K562 (cell line): ENCODE measurements around the gene MED13L. TPM values are rescaled to one million over a fixed set of nuclear protein-coding genes. Genes with fewer than 3 reads are reported as not detected.

Source experiments
- ATAC-seq: fragments of 200-7000 bp; cut with Tn5 transposase; 3 replicates; pipeline ENCODE4 v1.9.1; 2020; ENCODE audit warnings: moderate library complexity
- BruUV-seq: library from RNA; stranded (reverse); fragments of 400-500 nt; replicated peaks from 2 replicates; lab custom pipeline; 2021; lab: Mats Ljungman, UMichigan
- CTCF ChIA-PET: fragments of 300-600 bp; formaldehyde crosslinking; extraction: SDS; loops from one replicate; lab custom pipeline; 2021; ENCODE audit warnings: low intra/inter-chr PET ratio; lab: Yijun Ruan, JAX
- POLR2A ChIA-PET: fragments of 300-600, 350-650 bp; sonication (Branson Sonifier 250); formaldehyde crosslinking; extraction: SDS; loops from one replicate; lab custom pipeline; 2021; ENCODE audit warnings: antibody characterized with exemption, inconsistent platforms; lab: Yijun Ruan, JAX
- DNase-seq, 4 experiments: peaks; one replicate each; pipeline versions ENCODE4 v3.0.0 to v3.0.0-alpha.2; 2011 to 2018; ENCODE audit warnings: low spot score in 3 of 4, mixed read lengths in 3 of 4; ENCODE audit errors: extremely low read depth in 1 of 4
- FAIRE-seq: peaks from 2 replicates; lab custom pipeline; 2011; peaks lifted over from hg19 to GRCh38; lab: Jason Lieb, UNC
- H2AFZ ChIP-seq: 2 replicates; pipeline ENCODE4 v1.6.0; 2011; ENCODE audit warnings: low read depth, low read length, control low read depth, inconsistent platforms
- H3K27ac ChIP-seq: fragments of 200-600 bp; 3 replicates; pipeline ENCODE4 v1.8.0; 2011; ENCODE audit warnings: low read depth, mild to moderate bottlenecking, control low read depth, inconsistent platforms, low read length, moderate library complexity, mixed read lengths; ENCODE audit errors: extremely low read depth
- H3K27me3 ChIP-seq, 2 experiments: fragments of 300-600 bp in 1 of 2; 2 replicates in 1 of 2; 3 replicates in 1 of 2; pipeline versions ENCODE4 v1.6.0 to v1.8.0; 2011; ENCODE audit warnings: inconsistent platforms in 2 of 2, low read length in 2 of 2, mild to moderate bottlenecking in 1 of 2, mixed read lengths in 1 of 2, moderate library complexity in 1 of 2; ENCODE audit not compliant: control insufficient read depth in 2 of 2, insufficient read depth in 2 of 2
- H3K36me3 ChIP-seq: fragments of 300-600 bp; 3 replicates; pipeline ENCODE4 v1.8.0; 2011; ENCODE audit warnings: mild to moderate bottlenecking, low read length, inconsistent platforms; ENCODE audit not compliant: control insufficient read depth, insufficient read depth
- H3K4me1 ChIP-seq, 2 experiments: fragments of 200-600 bp in 1 of 2; replicated peaks in 1 of 2; 2 replicates in 1 of 2; 3 replicates in 1 of 2; pipeline versions ENCODE4 v1.5.1 to v1.8.0; 2011; ENCODE audit warnings: inconsistent platforms in 2 of 2, low read length in 2 of 2, mild to moderate bottlenecking in 1 of 2, mixed read lengths in 1 of 2, moderate library complexity in 1 of 2; ENCODE audit not compliant: control insufficient read depth in 2 of 2, insufficient read depth in 2 of 2
- H3K4me2 ChIP-seq: 2 replicates; pipeline ENCODE4 v1.6.1; 2011; ENCODE audit warnings: low read length, control low read depth, inconsistent platforms, mixed read lengths; ENCODE audit not compliant: insufficient read depth
- H3K4me3 ChIP-seq: fragments of 200-600 bp; sonication (generic), shearing (Covaris generic); 2 replicates; pipeline ENCODE4 v1.5.1; 2016; ENCODE audit warnings: control low read depth, inconsistent platforms
- H3K79me2 ChIP-seq: fragments of 200-600 bp; 3 replicates; pipeline ENCODE4 v1.8.0; 2011; ENCODE audit warnings: low read length, inconsistent platforms; ENCODE audit not compliant: control insufficient read depth, insufficient read depth
- H3K9ac ChIP-seq, 2 experiments: 2 replicates each; pipeline versions ENCODE4 v1.6.0 to v1.6.1; 2011; ENCODE audit warnings: low read depth in 2 of 2, low read length in 2 of 2, control low read depth in 1 of 2, inconsistent platforms in 1 of 2, mild to moderate bottlenecking in 1 of 2, mixed read lengths in 1 of 2; ENCODE audit not compliant: insufficient read depth in 1 of 2
- H3K9me1 ChIP-seq: one replicate; pipeline ENCODE4 v1.6.0; 2011; ENCODE audit warnings: inconsistent platforms, mild to moderate bottlenecking, low read length, moderate library complexity; ENCODE audit not compliant: control insufficient read depth, insufficient read depth
- H3K9me3 ChIP-seq: replicated peaks from 2 replicates; pipeline ENCODE4 v1.5.1; 2011; ENCODE audit warnings: low read depth, low read length, inconsistent platforms; ENCODE audit not compliant: control insufficient read depth, insufficient read depth
- H4K20me1 ChIP-seq: replicated peaks from 2 replicates; pipeline ENCODE4 v1.6.1; 2011; ENCODE audit warnings: low read length, inconsistent platforms, mixed read lengths; ENCODE audit not compliant: control insufficient read depth, insufficient read depth
- HIVEP1 ChIP-seq: fragments of 250-450 bp; sonication (Bioruptor Pico); IDR thresholded peaks from 2 replicates; pipeline ENCODE4 v1.4.0; 2020; ENCODE audit warnings: mild to moderate bottlenecking
- NCOR1 ChIP-seq: fragments of 450-650 bp; IDR thresholded peaks from 2 replicates; pipeline ENCODE4 v1.6.1; 2016; ENCODE audit warnings: mild to moderate bottlenecking, moderate library complexity
- YY1 ChIP-seq, 3 experiments: IDR thresholded peaks; 2 replicates each; pipeline ENCODE4 v1.6.1; 2011; ENCODE audit warnings: low read length in 2 of 3, mild to moderate bottlenecking in 2 of 3, moderate library complexity in 2 of 3, borderline replicate concordance in 1 of 3, control low read depth in 1 of 3, low read depth in 1 of 3; ENCODE audit not compliant: insufficient read depth in 3 of 3, insufficient replicate concordance in 2 of 3, control insufficient read depth in 1 of 3, insufficient read length in 1 of 3; ENCODE audit errors: extremely low read depth in 1 of 3
- ZNF583 ChIP-seq: fragments of 250-450 bp; sonication (Bioruptor Pico); IDR thresholded peaks from 2 replicates; pipeline ENCODE4 v1.4.0; 2020
- in situ Hi-C: fragments of 300-500 bp; cut with MboI; formaldehyde crosslinking; loops from 4 replicates; pipeline ENCODE4 v1.15.0; 2018; ENCODE audit warnings: inconsistent platforms, mixed read lengths
- intact Hi-C: fragments of 100-400 bp; cut with micrococcal nuclease; formaldehyde crosslinking; loops from 2 replicates; pipeline ENCODE4 v1.14.2; 2022
- polyA plus RNA-seq, 8 experiments: library from polyadenylated mRNA; depleted of rRNA in 4 of 8; stranded (reverse) in 5 of 8; unstranded in 3 of 8; fragments of >200 nt; fragmentation: Nextera tagmentation in 2 of 8; fragmentation: Illumina TruSeq in 1 of 8; extraction: Ambion mirVana in 2 of 8; extraction: Trizol in 1 of 8; gene quantifications; 2 replicates each; pipeline versions ENCODE4 v1.2.1 to v1.2.3, GENCODE V29; 2011 to 2014; ENCODE audit warnings: inconsistent platforms in 1 of 8, missing spikeins in 1 of 8
- total RNA-seq, 7 experiments: library from RNA; depleted of rRNA in 6 of 7; stranded (reverse); fragments of >200 nt in 6 of 7; fragmentation: Illumina TruSeq in 2 of 7; extraction: Trizol in 2 of 7; gene quantifications; 2 replicates each; pipeline versions ENCODE4 v1.2.1 to v1.2.3, GENCODE V29; 2011 to 2021; ENCODE audit warnings: low replicate concordance in 1 of 7
- TF ChIP-seq, protein P1 (sequence below), 2 experiments: fragments of 450-650 bp in 1 of 2; sonication (generic) in 1 of 2; formaldehyde crosslinking in 1 of 2; IDR thresholded peaks; 2 replicates each; pipeline versions ENCODE4 v1.7.1 to v1.9.0; 2016 to 2022; ENCODE audit warnings: inconsistent platforms in 1 of 2, mild to moderate bottlenecking in 1 of 2, missing genetic modification reagents in 1 of 2
- TF ChIP-seq, protein P2 (sequence below): sonication (generic); formaldehyde crosslinking; IDR thresholded peaks from 2 replicates; pipeline ENCODE4 v1.8.1; 2022; ENCODE audit warnings: missing genetic modification reagents

Gene MED13L
- total and polyA plus RNA-seq, 9 of the 15 experiments (the other 6 are each of a cell fraction or from before 2014, with no cell fraction given) = 13.4 to 90.3 (median 36.9) TPM

DNA sequence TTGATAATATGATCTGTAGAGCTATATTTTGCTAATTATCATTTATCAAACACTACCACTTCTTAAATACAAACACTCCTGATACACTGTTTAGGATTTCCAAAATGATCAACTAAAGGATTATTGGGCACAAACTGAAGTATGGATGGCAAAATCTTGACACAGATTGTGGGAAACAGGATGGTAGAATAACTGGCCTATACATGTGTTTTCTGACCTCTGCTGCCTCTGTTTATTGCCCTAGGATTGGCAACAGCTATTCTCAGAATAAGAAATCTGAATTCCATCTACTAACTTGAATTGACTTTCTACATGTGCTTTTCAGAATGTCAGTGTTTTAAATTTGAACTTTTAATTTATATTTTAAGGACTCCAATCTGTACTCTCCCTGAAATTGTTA is 209.1 kb downstream of the MED13L start:
- DNase-seq (no peak), ATAC-seq (no peak), FAIRE-seq (no peak)
- peaks cover 9% of the 10 kb centered on the region; the same call in 2 of the 3 replicates for H3K36me3 ChIP-seq
- peaks cover 5% of the 10 kb centered on the region for H4K20me1 ChIP-seq
- H3K4me2 ChIP-seq = no peak overlapping the region; the same call in 1 of the 2 replicates
- no peak overlapping the region for H3K4me3 ChIP-seq
- peaks cover 0 to 13% of the 10 kb centered on the region in 2 experiments; a peak in 2 of 5 replicates for H3K4me1 ChIP-seq
- ChIA-PET POLR2A (interaction anchor here (0.9 to 1.0 kb wide), 2 partner anchors 11 to 53 kb away, joined by 3 to 4 read pairs; no protein-coding TSS in a partner anchor), CTCF (no interaction called here)
- H2AFZ ChIP-seq = no peak overlapping the region
- no peak overlapping the region for H3K9ac ChIP-seq
- no TSS peak for BruUV-seq
- H3K79me2 ChIP-seq = peaks cover 77% of the 10 kb centered on the region
- in situ Hi-C loops = no loop called here
- intact Hi-C loops = loop anchor here (5.0 to 10.0 kb wide), 2 partner anchors 54 to 126 kb away; no protein-coding TSS in a partner anchor
- H3K27ac ChIP-seq = peak overlapping the region; percentile 13; the same call in 1 of the 3 replicates
- no peaks in the 10 kb centered on the region for H3K9me1 ChIP-seq
- no peaks in the 10 kb centered on the region for H3K27me3 ChIP-seq
- no peaks in the 10 kb centered on the region for H3K9me3 ChIP-seq
- TF ChIP-seq HIVEP1 (CRISPR knock-in tag) (no peak), NCOR1 (no peak), YY1 (IDR thresholded peaks at IDR 0.05; ENCODE audit: borderline replicate concordance in 1 of 3, control insufficient read depth in 1 of 3, extremely low read depth in 1 of 3, insufficient read depth in 3 of 3, insufficient read length in 1 of 3, insufficient replicate concordance in 2 of 3, low read depth in 1 of 3, low read length in 2 of 3) (no peak), ZNF583 (CRISPR knock-in tag) (no peak)
- TF ChIP-seq, protein P1, sequence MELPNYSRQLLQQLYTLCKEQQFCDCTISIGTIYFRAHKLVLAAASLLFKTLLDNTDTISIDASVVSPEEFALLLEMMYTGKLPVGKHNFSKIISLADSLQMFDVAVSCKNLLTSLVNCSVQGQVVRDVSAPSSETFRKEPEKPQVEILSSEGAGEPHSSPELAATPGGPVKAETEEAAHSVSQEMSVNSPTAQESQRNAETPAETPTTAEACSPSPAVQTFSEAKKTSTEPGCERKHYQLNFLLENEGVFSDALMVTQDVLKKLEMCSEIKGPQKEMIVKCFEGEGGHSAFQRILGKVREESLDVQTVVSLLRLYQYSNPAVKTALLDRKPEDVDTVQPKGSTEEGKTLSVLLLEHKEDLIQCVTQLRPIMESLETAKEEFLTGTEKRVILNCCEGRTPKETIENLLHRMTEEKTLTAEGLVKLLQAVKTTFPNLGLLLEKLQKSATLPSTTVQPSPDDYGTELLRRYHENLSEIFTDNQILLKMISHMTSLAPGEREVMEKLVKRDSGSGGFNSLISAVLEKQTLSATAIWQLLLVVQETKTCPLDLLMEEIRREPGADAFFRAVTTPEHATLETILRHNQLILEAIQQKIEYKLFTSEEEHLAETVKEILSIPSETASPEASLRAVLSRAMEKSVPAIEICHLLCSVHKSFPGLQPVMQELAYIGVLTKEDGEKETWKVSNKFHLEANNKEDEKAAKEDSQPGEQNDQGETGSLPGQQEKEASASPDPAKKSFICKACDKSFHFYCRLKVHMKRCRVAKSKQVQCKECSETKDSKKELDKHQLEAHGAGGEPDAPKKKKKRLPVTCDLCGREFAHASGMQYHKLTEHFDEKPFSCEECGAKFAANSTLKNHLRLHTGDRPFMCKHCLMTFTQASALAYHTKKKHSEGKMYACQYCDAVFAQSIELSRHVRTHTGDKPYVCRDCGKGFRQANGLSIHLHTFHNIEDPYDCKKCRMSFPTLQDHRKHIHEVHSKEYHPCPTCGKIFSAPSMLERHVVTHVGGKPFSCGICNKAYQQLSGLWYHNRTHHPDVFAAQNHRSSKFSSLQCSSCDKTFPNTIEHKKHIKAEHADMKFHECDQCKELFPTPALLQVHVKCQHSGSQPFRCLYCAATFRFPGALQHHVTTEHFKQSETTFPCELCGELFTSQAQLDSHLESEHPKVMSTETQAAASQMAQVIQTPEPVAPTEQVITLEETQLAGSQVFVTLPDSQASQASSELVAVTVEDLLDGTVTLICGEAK (IDR thresholded peaks at IDR 0.05) = no peak
- TF ChIP-seq, protein P1 (CRISPR knock-in tag; IDR thresholded peaks at IDR 0.05) = no peak
- TF ChIP-seq, protein P2, sequence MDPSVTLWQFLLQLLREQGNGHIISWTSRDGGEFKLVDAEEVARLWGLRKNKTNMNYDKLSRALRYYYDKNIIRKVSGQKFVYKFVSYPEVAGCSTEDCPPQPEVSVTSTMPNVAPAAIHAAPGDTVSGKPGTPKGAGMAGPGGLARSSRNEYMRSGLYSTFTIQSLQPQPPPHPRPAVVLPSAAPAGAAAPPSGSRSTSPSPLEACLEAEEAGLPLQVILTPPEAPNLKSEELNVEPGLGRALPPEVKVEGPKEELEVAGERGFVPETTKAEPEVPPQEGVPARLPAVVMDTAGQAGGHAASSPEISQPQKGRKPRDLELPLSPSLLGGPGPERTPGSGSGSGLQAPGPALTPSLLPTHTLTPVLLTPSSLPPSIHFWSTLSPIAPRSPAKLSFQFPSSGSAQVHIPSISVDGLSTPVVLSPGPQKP (CRISPR knock-in tag) = no peak
